ENCODE results near the gene UNC5B.

UNC5B gene

DNA sequence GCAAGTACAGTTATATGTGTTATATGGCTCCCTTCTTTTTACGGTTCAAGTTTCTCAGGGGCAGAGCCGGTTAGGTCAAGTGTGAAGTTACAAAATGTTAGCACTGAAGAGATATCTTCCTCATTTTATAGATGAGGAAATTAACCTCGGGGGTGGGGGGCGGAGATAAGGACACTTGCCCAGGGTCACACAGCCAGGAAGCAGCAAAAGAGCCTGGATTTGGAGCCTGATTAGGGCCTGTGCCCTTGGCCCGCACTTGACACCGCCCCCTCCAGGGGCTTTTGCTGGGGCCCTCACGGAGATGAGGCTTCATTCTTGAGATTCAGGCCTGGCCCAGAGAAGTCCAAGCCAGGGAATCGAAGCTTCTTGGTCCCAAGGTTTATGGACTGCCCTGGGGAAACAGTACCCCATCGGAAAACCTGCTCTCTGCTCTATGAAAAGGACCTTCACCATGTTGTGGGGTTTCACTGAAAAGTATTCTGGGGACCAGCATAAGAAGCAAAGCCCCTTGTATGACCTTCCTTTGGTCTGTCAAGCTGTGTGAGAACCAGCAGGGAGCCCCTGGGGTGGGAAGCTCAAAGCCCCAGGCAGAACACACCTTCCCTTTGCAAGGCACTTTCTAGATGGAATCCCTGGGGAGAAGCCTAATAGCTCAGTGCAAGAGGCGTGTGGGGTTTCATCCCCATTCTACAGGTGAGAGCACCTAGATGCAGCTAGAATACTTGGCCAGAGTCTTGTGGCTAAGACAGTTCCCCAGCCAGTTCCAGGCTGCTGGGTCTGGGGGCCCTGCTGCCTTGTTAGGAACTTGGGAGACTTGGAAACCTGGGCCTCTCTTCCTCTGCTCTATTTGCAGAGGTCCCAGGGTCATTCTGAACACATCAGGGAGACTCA, 21.9 kb downstream of the UNC5B start:
- no peaks in the 10 kb centered on the region for H3K27me3 ChIP-seq (replicated peaks in 2 of 5; ENCODE audit: control insufficient read depth in 4 of 5, insufficient read depth in 5 of 5, low read length in 4 of 5)
- no peaks in the 10 kb centered on the region for H3K36me3 ChIP-seq (ENCODE audit: control insufficient read depth in 4 of 4, insufficient read depth in 4 of 4, low read length in 3 of 4)
- H3K4me3 ChIP-seq (ENCODE audit: control insufficient read depth in 1 of 7, extremely low read depth in 1 of 7, insufficient read depth in 4 of 7, low read depth in 2 of 7, low read length in 6 of 7): no peak overlapping the region
- DNase-seq: peak in 1 of 3 donors; percentile 55
- WGBS (ENCODE audit: insufficient coverage): 58% methylated on average over 8 of the region's 10 CpGs
- CTCF ChIA-PET: interaction anchor here (1.0 to 2.0 kb wide), 7 partner anchors 10 to 18 kb away, joined by 3 to 6 read pairs (median 4); no protein-coding TSS in a partner anchor
- POLR2A ChIA-PET: interaction anchor here (0.6 to 1.0 kb wide), 2 partner anchors 16 to 49 kb away, joined by 3 read pairs; no protein-coding TSS in a partner anchor
- peaks cover 0 to 38% (median 21%) of the 10 kb centered on the region in 4 experiments for H3K4me1 ChIP-seq (ENCODE audit: control extremely low read depth in 1 of 4, control insufficient read depth in 4 of 4, insufficient read depth in 4 of 4, low read length in 3 of 4)
- no peak overlapping the region for H3K27ac ChIP-seq (ENCODE audit: insufficient read depth in 1 of 2, low read depth in 1 of 2, low read length in 2 of 2, poor library complexity in 1 of 2, severe bottlenecking in 2 of 2)
- H3K9me3 ChIP-seq (ENCODE audit: control extremely low read depth in 1 of 5, control insufficient read depth in 4 of 5, insufficient read depth in 2 of 5, low read depth in 1 of 5, low read length in 4 of 5): no peaks in the 10 kb centered on the region

DNA sequence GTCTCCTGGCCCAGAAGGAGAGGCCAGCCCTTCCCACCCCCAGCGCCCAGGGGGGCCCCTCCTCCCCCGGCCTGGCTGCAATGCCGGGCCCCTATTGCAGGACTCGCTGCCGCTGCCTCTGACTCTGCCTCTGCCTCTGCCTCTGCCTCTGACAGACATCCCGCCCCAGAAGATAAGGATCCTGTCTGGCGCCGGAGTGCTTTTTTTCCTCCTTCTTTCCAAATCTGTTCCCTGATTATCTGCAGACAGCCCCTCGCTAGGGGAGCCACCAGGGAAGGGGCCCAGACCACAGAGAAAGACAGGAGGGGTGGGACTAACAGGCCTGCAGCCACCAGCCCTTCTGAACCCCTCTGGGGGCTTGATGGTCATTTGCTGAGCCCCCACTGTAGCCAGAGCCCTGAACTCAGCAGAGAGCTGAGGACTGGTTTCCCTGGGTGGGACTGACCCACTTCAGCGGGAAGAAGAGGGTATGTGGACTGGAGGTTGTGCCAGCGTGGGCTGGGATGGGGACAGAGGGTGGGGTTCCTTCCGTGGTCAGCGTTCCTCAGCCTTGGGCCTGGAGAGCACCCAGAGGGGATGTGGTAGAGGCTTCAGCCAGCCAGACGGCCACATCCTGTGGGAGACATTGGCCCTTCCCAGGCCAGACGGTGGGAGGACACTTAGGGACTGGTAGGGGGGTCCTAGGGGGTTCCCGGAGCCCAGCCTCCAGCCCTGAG, 22.8 kb downstream of the UNC5B start:
- H3K4me3 ChIP-seq (ENCODE audit: control insufficient read depth in 1 of 7, extremely low read depth in 1 of 7, insufficient read depth in 4 of 7, low read depth in 2 of 7, low read length in 6 of 7): no peak overlapping the region
- no peaks in the 10 kb centered on the region for H3K9me3 ChIP-seq (ENCODE audit: control extremely low read depth in 1 of 5, control insufficient read depth in 4 of 5, insufficient read depth in 2 of 5, low read depth in 1 of 5, low read length in 4 of 5)
- peaks cover 0 to 41% (median 26%) of the 10 kb centered on the region in 4 experiments for H3K4me1 ChIP-seq (ENCODE audit: control extremely low read depth in 1 of 4, control insufficient read depth in 4 of 4, insufficient read depth in 4 of 4, low read length in 3 of 4)
- no peak overlapping the region for H3K27ac ChIP-seq (ENCODE audit: insufficient read depth in 1 of 2, low read depth in 1 of 2, low read length in 2 of 2, poor library complexity in 1 of 2, severe bottlenecking in 2 of 2)
- H3K36me3 ChIP-seq (ENCODE audit: control insufficient read depth in 4 of 4, insufficient read depth in 4 of 4, low read length in 3 of 4): no peaks in the 10 kb centered on the region
- CTCF ChIA-PET: interaction anchor here (1.0 to 2.0 kb wide), 7 partner anchors 10 to 19 kb away, joined by 3 to 6 read pairs (median 4); no protein-coding TSS in a partner anchor
- WGBS (ENCODE audit: insufficient coverage): 39% methylated on average over 14 of the region's 16 CpGs
- POLR2A ChIA-PET: interaction anchor here (0.8 to 1.0 kb wide), 3 partner anchors 9 to 23 kb away, joined by 3 read pairs; partner anchors contain the start of gene UNC5B
- no peaks in the 10 kb centered on the region for H3K27me3 ChIP-seq (replicated peaks in 2 of 5; ENCODE audit: control insufficient read depth in 4 of 5, insufficient read depth in 5 of 5, low read length in 4 of 5)
- no peak for DNase-seq

DNA sequence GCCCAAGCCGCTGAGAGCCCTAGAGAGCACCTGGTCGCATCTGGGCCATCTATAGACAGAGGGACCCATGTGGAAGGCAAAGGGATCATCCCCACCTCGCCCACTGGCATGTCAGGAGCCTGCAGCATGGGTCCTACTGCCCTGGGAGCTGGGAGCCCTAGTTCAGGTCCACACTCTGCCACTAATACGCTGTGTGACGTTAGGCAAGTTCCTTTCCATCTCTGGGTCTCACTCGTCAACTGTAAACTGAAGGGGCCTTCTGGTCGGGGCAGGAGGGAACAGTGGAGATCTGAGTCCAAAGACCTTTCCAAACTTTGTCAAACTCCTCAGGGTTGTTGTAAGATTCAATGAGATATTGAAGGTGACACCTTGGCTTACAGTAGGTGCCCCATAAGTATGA, 23.4 kb downstream of the UNC5B start:
- H3K4me1 ChIP-seq (ENCODE audit: control extremely low read depth in 1 of 4, control insufficient read depth in 4 of 4, insufficient read depth in 4 of 4, low read length in 3 of 4): peaks cover 0 to 47% (median 33%) of the 10 kb centered on the region in 4 experiments
- CTCF ChIA-PET: interaction anchor here (1.1 to 1.7 kb wide), 3 partner anchors 12 to 20 kb away, joined by 3 to 6 read pairs (median 5); no protein-coding TSS in a partner anchor

DNA sequence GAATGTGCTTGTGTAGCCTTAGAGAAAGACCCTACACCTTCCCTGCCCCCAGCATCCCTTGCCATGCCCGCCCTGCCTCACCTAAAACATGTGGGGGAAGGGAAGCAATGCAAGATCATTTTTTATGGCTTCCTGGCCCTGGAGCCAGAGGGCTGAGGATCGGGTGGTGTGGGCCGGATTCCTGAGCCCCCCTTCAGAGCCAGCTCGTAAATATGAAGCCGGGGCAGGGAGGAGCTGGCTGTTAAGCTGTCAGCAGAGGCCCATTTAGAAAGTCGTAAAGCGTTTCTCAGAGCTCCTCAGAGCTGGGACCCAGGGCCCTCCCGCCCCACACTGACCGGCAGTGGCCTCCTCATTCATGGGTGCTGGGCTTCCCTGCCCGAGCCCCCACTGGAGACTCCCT, 23.9 kb downstream of the UNC5B start:
- Histone ChIP-seq H3K9me3 (ENCODE audit: control extremely low read depth in 1 of 5, control insufficient read depth in 4 of 5, insufficient read depth in 2 of 5, low read depth in 1 of 5, low read length in 4 of 5) (no peaks in the 10 kb centered on the region), H3K4me1 (ENCODE audit: control extremely low read depth in 1 of 4, control insufficient read depth in 4 of 4, insufficient read depth in 4 of 4, low read length in 3 of 4) (peaks cover 0 to 52% (median 38%) of the 10 kb centered on the region in 4 experiments), H3K27ac (ENCODE audit: insufficient read depth in 1 of 2, low read depth in 1 of 2, low read length in 2 of 2, poor library complexity in 1 of 2, severe bottlenecking in 2 of 2) (no peak overlapping the region), H3K27me3 (replicated peaks in 2 of 5; ENCODE audit: control insufficient read depth in 4 of 5, insufficient read depth in 5 of 5, low read length in 4 of 5) (no peaks in the 10 kb centered on the region), H3K4me3 (ENCODE audit: control insufficient read depth in 1 of 7, extremely low read depth in 1 of 7, insufficient read depth in 4 of 7, low read depth in 2 of 7, low read length in 6 of 7) (no peak overlapping the region), H3K36me3 (ENCODE audit: control insufficient read depth in 4 of 4, insufficient read depth in 4 of 4, low read length in 3 of 4) (no peaks in the 10 kb centered on the region)
- no peak for DNase-seq
- ChIA-PET CTCF (interaction anchor here (1.1 kb wide), 2 partner anchors 12 to 49 kb away, joined by 3 read pairs; no protein-coding TSS in a partner anchor), POLR2A (no interaction called here)
- 69% methylated on average over 9 of the region's 10 CpGs for WGBS (ENCODE audit: insufficient coverage)

More for the DNA sequence above, 23.4 kb downstream of the UNC5B start:
- WGBS (ENCODE audit: insufficient coverage): 95% methylated on average over 7 of the region's 7 CpGs
- no peak overlapping the region for H3K4me3 ChIP-seq (ENCODE audit: control insufficient read depth in 1 of 7, extremely low read depth in 1 of 7, insufficient read depth in 4 of 7, low read depth in 2 of 7, low read length in 6 of 7)
- H3K27me3 ChIP-seq (replicated peaks in 2 of 5; ENCODE audit: control insufficient read depth in 4 of 5, insufficient read depth in 5 of 5, low read length in 4 of 5): no peaks in the 10 kb centered on the region
- DNase-seq: no peak
- no peaks in the 10 kb centered on the region for H3K9me3 ChIP-seq (ENCODE audit: control extremely low read depth in 1 of 5, control insufficient read depth in 4 of 5, insufficient read depth in 2 of 5, low read depth in 1 of 5, low read length in 4 of 5)
- H3K36me3 ChIP-seq (ENCODE audit: control insufficient read depth in 4 of 4, insufficient read depth in 4 of 4, low read length in 3 of 4): no peaks in the 10 kb centered on the region
- no peak overlapping the region for H3K27ac ChIP-seq (ENCODE audit: insufficient read depth in 1 of 2, low read depth in 1 of 2, low read length in 2 of 2, poor library complexity in 1 of 2, severe bottlenecking in 2 of 2)
- POLR2A ChIA-PET: interaction anchor here (0.8 to 0.9 kb wide), 2 partner anchors 9 to 24 kb away, joined by 3 read pairs; partner anchors contain the start of gene UNC5B

DNA sequence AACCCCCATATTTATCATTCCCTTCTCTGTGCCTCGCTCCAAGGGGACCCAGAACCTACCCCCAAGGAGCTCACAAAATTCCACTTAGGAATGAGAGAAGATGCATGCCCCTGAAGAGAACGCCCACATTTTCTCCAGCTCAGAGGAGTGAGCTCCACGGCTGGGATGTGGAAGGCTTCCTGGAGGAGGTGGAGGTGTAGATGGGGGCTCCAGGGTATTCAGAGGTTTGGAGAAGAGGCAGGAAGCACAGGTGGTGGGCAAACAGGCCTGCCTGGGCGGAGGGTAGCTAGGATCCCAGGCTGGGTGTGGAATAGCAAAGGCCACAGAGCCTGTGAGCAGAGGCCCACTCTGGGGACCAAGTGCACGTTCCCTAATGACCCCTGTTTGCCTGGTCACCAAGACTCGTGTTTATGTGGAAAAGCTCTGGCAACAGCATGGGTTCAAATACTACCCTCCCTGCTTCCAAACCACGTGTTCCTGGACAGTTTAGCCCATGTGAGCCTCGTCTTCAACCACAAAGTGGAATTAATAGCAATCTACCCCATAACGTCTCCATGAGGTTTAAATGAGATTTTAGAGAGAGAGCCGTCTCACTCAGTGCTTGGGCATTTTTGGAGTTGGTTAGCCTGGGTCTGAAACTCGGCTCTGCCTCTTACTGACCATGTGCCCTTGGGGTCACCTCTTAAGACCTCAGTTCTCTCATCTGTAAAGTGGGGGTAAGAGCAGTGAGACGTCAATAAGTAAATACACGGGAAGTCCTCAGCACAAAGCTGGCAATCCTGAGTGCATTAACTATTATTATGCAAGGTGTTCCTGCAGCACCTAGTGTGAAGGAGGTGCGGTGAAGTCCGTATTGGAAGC, 24.7 kb downstream of the UNC5B start:
- H3K9me3 ChIP-seq (ENCODE audit: control extremely low read depth in 1 of 5, control insufficient read depth in 4 of 5, insufficient read depth in 2 of 5, low read depth in 1 of 5, low read length in 4 of 5): no peaks in the 10 kb centered on the region
- ChIA-PET CTCF (interaction anchor here (1.1 to 1.5 kb wide), 3 partner anchors 16 to 48 kb away, joined by 3 to 5 read pairs (median 4); no protein-coding TSS in a partner anchor), POLR2A (no interaction called here)
- H3K4me1 ChIP-seq (ENCODE audit: control extremely low read depth in 1 of 4, control insufficient read depth in 4 of 4, insufficient read depth in 4 of 4, low read length in 3 of 4): peaks cover 0 to 60% (median 45%) of the 10 kb centered on the region in 4 experiments
- WGBS (ENCODE audit: insufficient coverage): 83% methylated on average over 11 of the region's 15 CpGs
- no peak overlapping the region for H3K27ac ChIP-seq (ENCODE audit: insufficient read depth in 1 of 2, low read depth in 1 of 2, low read length in 2 of 2, poor library complexity in 1 of 2, severe bottlenecking in 2 of 2)
- H3K4me3 ChIP-seq (ENCODE audit: control insufficient read depth in 1 of 7, extremely low read depth in 1 of 7, insufficient read depth in 4 of 7, low read depth in 2 of 7, low read length in 6 of 7): no peak overlapping the region
- H3K27me3 ChIP-seq (replicated peaks in 2 of 5; ENCODE audit: control insufficient read depth in 4 of 5, insufficient read depth in 5 of 5, low read length in 4 of 5): no peaks in the 10 kb centered on the region
- no peak for DNase-seq
- H3K36me3 ChIP-seq (ENCODE audit: control insufficient read depth in 4 of 4, insufficient read depth in 4 of 4, low read length in 3 of 4): no peaks in the 10 kb centered on the region

DNA sequence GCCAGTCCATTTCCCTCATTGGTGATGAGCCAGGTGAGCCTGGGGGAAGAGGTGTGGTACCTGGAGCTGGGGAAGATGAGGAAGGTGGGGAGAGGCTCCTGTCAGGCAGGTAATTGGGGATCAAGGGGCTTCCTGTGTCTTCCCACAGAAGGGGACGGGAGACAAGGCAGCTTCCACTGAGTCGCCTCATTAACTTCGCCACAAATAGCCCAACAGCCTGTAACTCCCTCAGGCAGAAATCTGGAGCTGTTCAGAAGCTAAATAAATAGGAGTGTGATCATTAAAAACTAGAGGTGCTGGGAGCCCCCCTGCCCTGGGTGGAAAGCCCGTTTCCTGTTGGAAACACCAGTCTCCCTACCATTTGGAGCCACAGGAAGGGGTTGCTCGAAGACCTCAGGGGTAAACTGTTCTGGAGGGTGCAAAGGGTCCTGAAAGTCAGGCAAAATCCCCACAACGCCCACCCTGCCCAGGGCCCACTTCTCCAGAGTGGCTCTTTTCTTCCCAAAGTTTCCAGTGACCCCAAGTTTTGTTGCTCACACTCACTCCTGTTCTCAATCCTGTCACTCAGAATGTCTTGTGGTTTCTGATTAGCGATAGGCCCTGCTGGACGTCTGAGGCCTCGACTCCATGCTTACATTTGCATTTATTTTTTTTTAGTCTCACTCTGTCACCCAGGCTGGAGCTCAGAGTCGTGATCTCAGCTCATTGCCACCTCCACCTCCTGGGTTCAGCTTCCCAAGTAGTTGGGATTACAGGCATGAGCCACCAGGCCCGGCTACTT, 25.7 kb downstream of the UNC5B start:
- 92% methylated on average over 8 of the region's 11 CpGs for WGBS (ENCODE audit: insufficient coverage)
- ChIA-PET CTCF (interaction anchor here (1.0 to 1.5 kb wide), 4 partner anchors 17 to 335 kb away, joined by 3 to 5 read pairs (median 4); no protein-coding TSS in a partner anchor), POLR2A (no interaction called here)
- Histone ChIP-seq H3K9me3 (ENCODE audit: control extremely low read depth in 1 of 5, control insufficient read depth in 4 of 5, insufficient read depth in 2 of 5, low read depth in 1 of 5, low read length in 4 of 5) (no peaks in the 10 kb centered on the region), H3K4me1 (ENCODE audit: control extremely low read depth in 1 of 4, control insufficient read depth in 4 of 4, insufficient read depth in 4 of 4, low read length in 3 of 4) (peaks cover 0 to 69% (median 52%) of the 10 kb centered on the region in 4 experiments), H3K27me3 (replicated peaks in 2 of 5; ENCODE audit: control insufficient read depth in 4 of 5, insufficient read depth in 5 of 5, low read length in 4 of 5) (no peaks in the 10 kb centered on the region), H3K4me3 (ENCODE audit: control insufficient read depth in 1 of 7, extremely low read depth in 1 of 7, insufficient read depth in 4 of 7, low read depth in 2 of 7, low read length in 6 of 7) (no peak overlapping the region), H3K27ac (ENCODE audit: insufficient read depth in 1 of 2, low read depth in 1 of 2, low read length in 2 of 2, poor library complexity in 1 of 2, severe bottlenecking in 2 of 2) (no peak overlapping the region), H3K36me3 (ENCODE audit: control insufficient read depth in 4 of 4, insufficient read depth in 4 of 4, low read length in 3 of 4) (no peaks in the 10 kb centered on the region)
- no peak for DNase-seq

All from common myeloid progenitor, CD34-positive (primary cell).